Measurements from ENCODE around the gene DHX16. TPM values are rescaled to one million over a fixed set of nuclear protein-coding genes. Genes with fewer than 3 reads are reported as not detected.
"Not testable (repeated sequence)": the region's sequence is repeated elsewhere in the genome, so short reads cannot be mapped to it uniquely, and the experiment has no call there.

The DHX16 gene
- 38.4 and 44.3 TPM in 2 replicates for total RNA-seq

DNA sequence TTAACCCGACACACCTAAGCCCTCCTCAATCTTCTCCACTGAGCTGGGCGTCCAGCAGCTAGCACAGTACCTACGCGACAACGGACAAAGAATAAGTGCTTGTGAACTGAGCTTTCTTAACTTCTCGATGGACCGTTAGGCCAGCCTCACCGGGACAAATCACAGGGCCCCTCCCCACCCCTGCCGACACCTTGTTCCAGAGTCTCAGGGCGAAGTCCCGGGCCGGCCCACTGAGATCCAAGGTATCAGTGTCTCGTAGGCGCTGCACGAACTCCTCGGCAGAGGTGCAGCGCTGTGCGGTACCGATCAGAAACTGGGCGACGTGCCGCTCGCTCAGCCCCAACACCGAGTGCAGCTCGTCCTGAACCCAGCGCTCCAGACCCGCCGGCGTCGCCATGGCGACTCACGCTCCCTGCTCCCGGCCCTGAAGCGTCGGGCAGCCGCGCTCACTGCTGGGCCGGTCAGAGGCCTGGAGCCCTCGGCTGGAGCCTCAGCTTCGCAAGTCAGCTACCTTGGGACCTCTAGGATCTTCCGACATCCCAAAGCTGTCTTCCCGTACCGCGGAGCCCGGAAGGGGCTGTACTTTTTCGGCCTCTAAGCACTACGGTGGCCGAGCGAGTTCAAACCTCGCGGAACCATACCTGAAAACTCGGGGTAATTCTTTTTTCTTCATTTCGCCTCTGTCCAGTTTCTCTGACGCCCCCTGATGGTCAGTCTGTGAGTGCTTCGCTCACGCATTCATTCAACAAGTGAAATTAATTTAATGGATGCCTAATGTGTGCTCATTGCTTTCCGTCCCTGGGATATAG, at the start of gene DHX16:
TSS of gene DHX16 (minus strand) at position 562 of the 809 bp plus-strand sequence. CDS start at position 397, 165 bp downstream.
- Histone ChIP-seq H3K36me3 (ENCODE audit: control insufficient read depth, insufficient read depth, low read length) (peaks cover 20% of the 10 kb centered on the region), H3K4me3 (ENCODE audit: low read depth, low read length) (peak within 1 kb of the TSS; percentile 81), H3K27me3 (ENCODE audit: control insufficient read depth, insufficient read depth, low read length) (no peaks in the 10 kb centered on the region)
- DNase-seq (ENCODE audit: low read depth): peak; percentile 95
- no peak for FAIRE-seq
- TF ChIP-seq, protein P1, sequence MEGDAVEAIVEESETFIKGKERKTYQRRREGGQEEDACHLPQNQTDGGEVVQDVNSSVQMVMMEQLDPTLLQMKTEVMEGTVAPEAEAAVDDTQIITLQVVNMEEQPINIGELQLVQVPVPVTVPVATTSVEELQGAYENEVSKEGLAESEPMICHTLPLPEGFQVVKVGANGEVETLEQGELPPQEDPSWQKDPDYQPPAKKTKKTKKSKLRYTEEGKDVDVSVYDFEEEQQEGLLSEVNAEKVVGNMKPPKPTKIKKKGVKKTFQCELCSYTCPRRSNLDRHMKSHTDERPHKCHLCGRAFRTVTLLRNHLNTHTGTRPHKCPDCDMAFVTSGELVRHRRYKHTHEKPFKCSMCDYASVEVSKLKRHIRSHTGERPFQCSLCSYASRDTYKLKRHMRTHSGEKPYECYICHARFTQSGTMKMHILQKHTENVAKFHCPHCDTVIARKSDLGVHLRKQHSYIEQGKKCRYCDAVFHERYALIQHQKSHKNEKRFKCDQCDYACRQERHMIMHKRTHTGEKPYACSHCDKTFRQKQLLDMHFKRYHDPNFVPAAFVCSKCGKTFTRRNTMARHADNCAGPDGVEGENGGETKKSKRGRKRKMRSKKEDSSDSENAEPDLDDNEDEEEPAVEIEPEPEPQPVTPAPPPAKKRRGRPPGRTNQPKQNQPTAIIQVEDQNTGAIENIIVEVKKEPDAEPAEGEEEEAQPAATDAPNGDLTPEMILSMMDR (IDR thresholded peaks at IDR 0.05; ENCODE audit: insufficient read depth, low read length, severe bottlenecking): peak; percentile 82

DNA sequence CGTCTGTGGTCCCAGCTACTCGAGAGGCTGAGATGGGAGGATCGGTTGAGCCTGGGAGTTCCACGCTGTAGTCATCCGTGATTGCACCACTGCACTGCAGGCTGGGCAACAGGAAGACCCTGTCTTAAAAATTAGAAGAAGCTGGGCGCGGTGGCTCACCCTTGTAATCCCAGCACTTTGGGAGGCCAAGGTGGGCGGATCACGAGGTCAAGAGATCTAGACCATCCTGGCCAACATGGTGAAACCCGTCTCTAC, 49.1 kb upstream of the DHX16 start:
- Histone ChIP-seq H3K4me3 (ENCODE audit: low read depth, low read length) (peak overlapping the region; percentile 82), H3K36me3 (ENCODE audit: control insufficient read depth, insufficient read depth, low read length) (peaks cover 17% of the 10 kb centered on the region)
- H3K27me3 ChIP-seq (ENCODE audit: control insufficient read depth, insufficient read depth, low read length); FAIRE-seq; DNase-seq (ENCODE audit: low read depth): not testable (repeated sequence)

DNA sequence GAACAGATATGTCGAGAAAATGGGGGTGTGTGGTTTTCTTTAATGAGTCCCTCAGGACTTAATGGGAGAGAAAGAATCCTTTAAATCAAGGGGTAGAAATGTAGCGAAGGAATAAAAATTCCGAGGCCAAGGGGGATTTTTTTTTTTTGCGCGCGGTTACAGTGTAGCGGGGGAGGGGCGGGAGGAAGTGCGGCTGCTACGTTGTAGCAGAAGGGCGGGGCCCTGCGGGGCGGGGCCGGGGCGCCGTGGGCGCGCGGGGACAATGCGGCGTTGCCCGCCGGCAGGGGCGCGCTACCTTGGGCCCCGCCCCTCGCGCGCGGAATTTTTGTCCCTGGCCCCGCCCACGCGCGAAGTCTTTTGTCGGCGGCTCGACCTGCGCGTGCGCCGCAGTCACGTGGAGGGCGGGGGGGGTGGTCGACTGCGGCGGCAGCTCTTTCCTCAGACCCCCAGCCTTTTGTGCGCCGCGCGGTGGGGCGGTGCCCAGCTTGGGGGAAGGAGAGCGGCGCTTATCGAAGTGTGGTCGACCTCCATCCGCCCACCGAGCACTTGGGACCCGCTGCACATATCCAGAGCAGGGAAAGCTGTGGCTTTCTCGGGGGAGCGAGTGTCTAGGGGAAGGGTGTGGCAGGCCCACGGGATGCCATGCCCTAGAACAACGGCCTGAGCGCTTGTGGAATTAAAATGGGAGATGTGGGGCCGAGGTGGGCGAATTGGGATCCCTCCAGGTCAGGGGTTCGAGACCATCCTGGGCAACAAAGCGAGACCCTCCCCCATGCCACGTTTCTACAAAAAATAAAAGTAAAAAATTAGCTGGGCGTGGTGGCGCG, 48.6 kb upstream of the DHX16 start:
- DNase-seq (ENCODE audit: low read depth): peak; percentile 61
- no peaks in the 10 kb centered on the region for H3K27me3 ChIP-seq (ENCODE audit: control insufficient read depth, insufficient read depth, low read length)
- peak overlapping the region; percentile 82 for H3K4me3 ChIP-seq (ENCODE audit: low read depth, low read length)
- TF ChIP-seq, protein P1 (IDR thresholded peaks at IDR 0.05; ENCODE audit: insufficient read depth, low read length, severe bottlenecking): peak; percentile 32
- no peak for FAIRE-seq
- peaks cover 17% of the 10 kb centered on the region for H3K36me3 ChIP-seq (ENCODE audit: control insufficient read depth, insufficient read depth, low read length)

DNA sequence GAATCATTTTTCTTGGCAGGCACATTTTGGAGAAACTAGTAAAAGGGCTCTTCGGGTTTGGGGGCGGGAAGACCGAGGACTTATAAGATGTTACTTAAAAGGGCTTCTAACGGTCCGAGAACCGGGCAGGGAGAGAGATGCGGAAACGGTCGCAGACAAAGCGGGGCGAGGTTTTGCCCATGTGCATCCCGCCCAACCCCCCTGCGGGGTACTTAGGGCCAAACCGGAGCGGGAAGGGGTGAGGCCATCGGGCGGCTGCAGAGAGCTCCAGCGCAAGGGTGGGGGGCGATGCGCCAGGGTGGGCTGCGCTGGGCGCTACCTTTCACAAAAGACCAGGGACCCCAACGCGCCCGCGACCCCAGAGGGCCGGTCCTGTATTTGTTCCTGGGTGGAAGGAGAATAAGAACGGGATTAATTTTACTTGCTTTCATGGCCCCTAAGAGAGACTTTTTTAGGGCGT, 48.0 kb upstream of the DHX16 start:
- no peaks in the 10 kb centered on the region for H3K27me3 ChIP-seq (ENCODE audit: control insufficient read depth, insufficient read depth, low read length)
- H3K36me3 ChIP-seq (ENCODE audit: control insufficient read depth, insufficient read depth, low read length): peaks cover 17% of the 10 kb centered on the region
- H3K4me3 ChIP-seq (ENCODE audit: low read depth, low read length): peak overlapping the region; percentile 82
- DNase-seq (ENCODE audit: low read depth) (no peak), FAIRE-seq (no peak)
- TF ChIP-seq, protein P1 (IDR thresholded peaks at IDR 0.05; ENCODE audit: insufficient read depth, low read length, severe bottlenecking): no peak

DNA sequence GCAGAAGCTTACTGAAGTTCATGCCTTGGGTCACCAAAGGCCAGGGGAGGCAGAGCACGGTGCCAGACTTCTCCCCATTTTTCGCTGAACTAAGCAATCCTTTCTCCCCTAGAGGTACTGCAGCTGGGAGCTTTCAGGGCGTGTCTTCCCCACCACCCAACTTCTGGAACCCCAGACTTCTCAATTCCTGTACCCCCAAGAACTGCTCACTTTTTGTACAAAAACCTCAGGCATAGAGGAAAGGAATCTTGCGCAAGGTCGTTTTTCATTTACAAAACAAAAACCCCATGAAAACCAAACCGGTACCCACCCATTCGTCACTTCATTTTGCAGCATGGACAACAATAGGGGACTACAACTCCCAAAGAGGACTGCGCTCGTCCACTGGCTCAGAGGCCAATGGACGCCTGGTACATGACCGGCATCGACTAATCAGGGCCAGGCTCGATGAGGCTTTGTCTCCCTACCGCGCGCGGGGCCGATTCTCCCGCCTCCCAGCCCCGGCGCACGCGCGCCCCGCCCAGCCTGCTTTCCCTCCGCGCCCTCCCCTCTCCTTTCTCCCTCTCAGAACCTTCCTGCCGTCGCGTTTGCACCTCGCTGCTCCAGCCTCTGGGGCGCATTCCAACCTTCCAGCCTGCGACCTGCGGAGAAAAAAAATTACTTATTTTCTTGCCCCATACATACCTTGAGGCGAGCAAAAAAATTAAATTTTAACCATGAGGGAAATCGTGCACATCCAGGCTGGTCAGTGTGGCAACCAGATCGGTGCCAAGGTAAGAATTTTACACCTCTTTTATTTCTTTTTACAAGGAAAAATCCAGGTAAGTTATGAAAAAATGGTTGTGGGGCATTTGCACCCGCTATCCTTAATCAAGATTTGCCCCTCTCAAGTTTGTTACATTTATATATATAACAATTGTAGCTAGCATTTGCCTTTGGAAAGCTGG, 47.3 kb upstream of the DHX16 start, which contains the start of gene TUBB:
TSS of gene TUBB (plus strand) at position 562 of the 947 bp plus-strand sequence. CDS start at position 717, 155 bp downstream.
- FAIRE-seq: no peak
- H3K36me3 ChIP-seq (ENCODE audit: control insufficient read depth, insufficient read depth, low read length): peaks cover 17% of the 10 kb centered on the region
- H3K27me3 ChIP-seq (ENCODE audit: control insufficient read depth, insufficient read depth, low read length): no peaks in the 10 kb centered on the region
- peak within 1 kb of the TSS; percentile 82 for H3K4me3 ChIP-seq (ENCODE audit: low read depth, low read length)
- TF ChIP-seq, protein P1 (IDR thresholded peaks at IDR 0.05; ENCODE audit: insufficient read depth, low read length, severe bottlenecking): no peak
- DNase-seq (ENCODE audit: low read depth): peak; percentile 94
